Prostate gland (tissue), 2 donors: ENCODE data around the gene ASTL. TPM values are rescaled to one million over a fixed set of nuclear protein-coding genes. Genes with fewer than 3 reads are reported as not detected.

Experiments used
- DNase-seq: peaks from one replicate; pipeline ENCODE4 v3.0.0-alpha.2; 2019; ENCODE audit warnings: low spot score
- H3K27ac ChIP-seq, 2 donors: fragments of 200-600 bp; sonication (generic); 2 replicates each; pipeline ENCODE4 v1.5.1; 2017 to 2019
- H3K27me3 ChIP-seq: fragments of 200-600 bp; sonication (generic); replicated peaks from 2 replicates; pipeline ENCODE4 v1.5.1; 2019; ENCODE audit not compliant: insufficient read depth
- H3K36me3 ChIP-seq, 2 donors: fragments of 200-600 bp; sonication (generic); 1 replicate in 1 of 2; 2 replicates in 1 of 2; pipeline versions ENCODE4 v1.5.1 to v1.8.1; 2017 to 2019
- H3K4me1 ChIP-seq: fragments of 200-600 bp; sonication (generic); replicated peaks from 2 replicates; pipeline ENCODE4 v1.5.1; 2019
- H3K4me3 ChIP-seq, 2 donors: fragments of 200-600 bp; sonication (generic); 2 replicates each; pipeline ENCODE4 v1.5.1; 2017 to 2019
- H3K9me3 ChIP-seq: fragments of 200-600 bp; sonication (generic); 2 replicates; pipeline ENCODE4 v1.5.1; 2017
- CTCF ChIP-seq, 4 experiments: fragments of 200-600 bp in 2 of 4; fragments of 450-650 bp in 2 of 4; sonication (generic) in 2 of 4; IDR thresholded peaks; 1 replicate in 3 of 4; 2 replicates in 1 of 4; pipeline ENCODE4 v1.5.1; 2016 to 2019; ENCODE audit warnings: antibody characterized with exemption in 4 of 4, mild to moderate bottlenecking in 2 of 4, moderate library complexity in 2 of 4
- POLR2A ChIP-seq: fragments of 450-650 bp; IDR thresholded peaks from one replicate; pipeline ENCODE4 v1.6.1; 2016; ENCODE audit warnings: antibody characterized with exemption, mild to moderate bottlenecking
- POLR2AphosphoS5 ChIP-seq: sonication (generic); formaldehyde crosslinking; IDR thresholded peaks from one replicate; pipeline ENCODE4 v1.6.1; 2017; ENCODE audit warnings: antibody characterized with exemption
- WGBS: methylation state at CpG from one replicate; pipeline ENCODE4 v1.1.5; 2018; 5-methylcytosine and 5-hydroxymethylcytosine counted together
- intact Hi-C: fragments of 100-400 bp; cut with DNase I; formaldehyde crosslinking; loops from one replicate; pipeline ENCODE4 v1.14.2; 2022
- total RNA-seq, 2 donors: library from RNA; depleted of rRNA; stranded (reverse); fragments of >200 nt; gene quantifications; one replicate each; pipeline ENCODE4 v1.1.0, GENCODE V29; 2016

ASTL gene
- total RNA-seq, 2 donors from 2014 or later, result 0.57 TPM; not detected in 1

- no peaks in the 10 kb centered on the region for H3K27me3 ChIP-seq
- 44% methylated on average over 20 of the region's 20 CpGs for WGBS
- no peak overlapping the region for H3K4me3 ChIP-seq
- H3K9me3 ChIP-seq, result no peaks in the 10 kb centered on the region
- no peaks in the 10 kb centered on the region for H3K4me1 ChIP-seq
- peak overlapping the region; percentile 53 to 56 for H3K27ac ChIP-seq
- no peak for TF ChIP-seq CTCF (IDR thresholded peaks at IDR 0.05)
- TF ChIP-seq POLR2A, result peak; percentile 17
- no peak for DNase-seq
- intact Hi-C loops, result no loop called here
- no peaks in the 10 kb centered on the region for H3K36me3 ChIP-seq
Measured at GRCh38 chr2:96146153-96146880, 8.0 kb upstream of the ASTL start.

- no peak for TF ChIP-seq POLR2AphosphoS5
- no peak for TF ChIP-seq POLR2A
- TF ChIP-seq CTCF (IDR thresholded peaks at IDR 0.05), result no peak
- DNase-seq, result no peak
- intact Hi-C loops, result no loop called here
- no peaks in the 10 kb centered on the region for H3K36me3 ChIP-seq
- peak overlapping the region; percentile 53 to 56 for H3K27ac ChIP-seq
- no peaks in the 10 kb centered on the region for H3K4me1 ChIP-seq
- WGBS, result 60% methylated on average over 3 of the region's 3 CpGs
- no peaks in the 10 kb centered on the region for H3K27me3 ChIP-seq
- no peaks in the 10 kb centered on the region for H3K9me3 ChIP-seq
- H3K4me3 ChIP-seq, result peak overlapping the region in 1 of 2 donors; percentile 40
Measured at GRCh38 chr2:96145848-96146152, 7.5 kb upstream of the ASTL start.

GRCh38 chr2:96145036-96145847, 6.9 kb upstream of the ASTL start, which contains the start of gene DUSP2:
DUSP2 (minus strand) TSS chr2:96145440; CDS start chr2:96145354, 86 bp downstream.
- TF ChIP-seq POLR2A (peak; percentile 71), POLR2AphosphoS5 (peak; percentile 44), CTCF (IDR thresholded peaks at IDR 0.05) (peak in 1 of 4 experiments; percentile 12)
- WGBS, result 7% methylated on average over 29 of the region's 94 CpGs
- H3K4me1 ChIP-seq, result no peaks in the 10 kb centered on the region
- H3K27me3 ChIP-seq, result no peaks in the 10 kb centered on the region
- no peaks in the 10 kb centered on the region for H3K36me3 ChIP-seq
- peak; percentile 61 for DNase-seq
- peak within 1 kb of the TSS; percentile 40 to 47 for H3K4me3 ChIP-seq
- intact Hi-C loops, result no loop called here
- H3K9me3 ChIP-seq, result no peaks in the 10 kb centered on the region
- peak within 1 kb of the TSS; percentile 53 to 56 for H3K27ac ChIP-seq

- H3K4me1 ChIP-seq, result no peaks in the 10 kb centered on the region
- H3K27ac ChIP-seq, result peak overlapping the region in 1 of 2 donors; percentile 53
- peak; percentile 14 for DNase-seq
- H3K27me3 ChIP-seq, result no peaks in the 10 kb centered on the region
- peak overlapping the region; percentile 40 to 47 for H3K4me3 ChIP-seq
- H3K9me3 ChIP-seq, result no peaks in the 10 kb centered on the region
- intact Hi-C loops, result no loop called here
- no peak for TF ChIP-seq POLR2A
- TF ChIP-seq POLR2AphosphoS5, result no peak
- TF ChIP-seq CTCF (IDR thresholded peaks at IDR 0.05), result no peak
- 12% methylated on average over 27 of the region's 35 CpGs for WGBS
- H3K36me3 ChIP-seq, result no peaks in the 10 kb centered on the region
Measured at GRCh38 chr2:96144481-96145035, 6.3 kb upstream of the ASTL start.
